H9 (cell line): ENCODE measurements around the gene CEP164. TPM values are rescaled to one million over a fixed set of nuclear protein-coding genes. Genes with fewer than 3 reads are reported as not detected.
A peak's percentile ranks its signal among the peaks of the same experiment; 100 is the strongest.

Experiments used
- DNase-seq: peaks from one replicate; pipeline ENCODE4 v3.0.0-alpha.2; 2017
- H2AFZ ChIP-seq: one replicate; pipeline ENCODE4 v1.6.1; 2013; ENCODE audit warnings: mild to moderate bottlenecking, low read length, control low read depth, moderate library complexity
- H2AK5ac ChIP-seq: 2 replicates; pipeline ENCODE4 v1.6.1; 2013; ENCODE audit warnings: low read length, control low read depth, mixed read lengths; ENCODE audit not compliant: insufficient read length
- H2BK120ac ChIP-seq: one replicate; pipeline ENCODE4 v1.6.1; 2013; ENCODE audit warnings: low read depth, mild to moderate bottlenecking, low read length, control low read depth, inconsistent platforms; ENCODE audit not compliant: poor library complexity, severe bottlenecking
- H2BK12ac ChIP-seq: 2 replicates; pipeline ENCODE4 v1.6.1; 2013; ENCODE audit warnings: low read length, control low read depth, mixed read lengths, low read depth; ENCODE audit not compliant: insufficient read length
- H2BK15ac ChIP-seq: 2 replicates; pipeline ENCODE4 v1.6.1; 2013; ENCODE audit warnings: low read depth, low read length, control low read depth
- H2BK20ac ChIP-seq: one replicate; pipeline ENCODE4 v1.6.1; 2013; ENCODE audit warnings: low read depth, mild to moderate bottlenecking, low read length, control low read depth, inconsistent platforms; ENCODE audit not compliant: poor library complexity, severe bottlenecking
- H2BK5ac ChIP-seq: 2 replicates; pipeline ENCODE4 v1.6.1; 2013; ENCODE audit warnings: low read length, control low read depth, mixed read lengths; ENCODE audit not compliant: insufficient read length
- H3K14ac ChIP-seq: 2 replicates; pipeline ENCODE4 v1.6.1; 2013; ENCODE audit warnings: low read length, control low read depth; ENCODE audit not compliant: insufficient read depth
- H3K18ac ChIP-seq: 2 replicates; pipeline ENCODE4 v1.6.1; 2013; ENCODE audit warnings: low read depth, mild to moderate bottlenecking, mixed read lengths, low read length, control low read depth; ENCODE audit not compliant: insufficient read length
- H3K23ac ChIP-seq: 2 replicates; pipeline ENCODE4 v1.6.1; 2013; ENCODE audit warnings: low read length, control low read depth, mixed read lengths, low read depth; ENCODE audit not compliant: insufficient read length
- H3K23me2 ChIP-seq: 2 replicates; pipeline ENCODE4 v1.6.1; 2013; ENCODE audit warnings: low read depth, mild to moderate bottlenecking, mixed read lengths, low read length, control low read depth; ENCODE audit not compliant: insufficient read length, poor library complexity, severe bottlenecking
- H3K27ac ChIP-seq: 2 replicates; pipeline ENCODE4 v1.5.1; 2013; ENCODE audit warnings: low read length, control low read depth, mixed read lengths, low read depth; ENCODE audit not compliant: insufficient read length
- H3K27me3 ChIP-seq: 2 replicates; pipeline ENCODE4 v1.6.1; 2013; ENCODE audit warnings: low read length, control low read depth, inconsistent platforms; ENCODE audit not compliant: insufficient read depth
- H3K4ac ChIP-seq: 2 replicates; pipeline ENCODE4 v1.6.1; 2013; ENCODE audit warnings: low read depth, mild to moderate bottlenecking, control low read depth, inconsistent platforms, low read length, moderate library complexity
- H3K4me1 ChIP-seq: 2 replicates; pipeline ENCODE4 v1.6.1; 2013; ENCODE audit warnings: low read length, control low read depth, inconsistent platforms; ENCODE audit not compliant: insufficient read depth
- H3K4me2 ChIP-seq: 2 replicates; pipeline ENCODE4 v1.6.1; 2013; ENCODE audit warnings: low read length, control low read depth, mixed read lengths; ENCODE audit not compliant: insufficient read length, insufficient read depth
- H3K56ac ChIP-seq: 2 replicates; pipeline ENCODE4 v1.6.1; 2013; ENCODE audit warnings: low read depth, mild to moderate bottlenecking, mixed read lengths, low read length, control low read depth; ENCODE audit not compliant: insufficient read length
- H3K79me1 ChIP-seq: 2 replicates; pipeline ENCODE4 v1.6.1; 2013; ENCODE audit warnings: low read depth, mild to moderate bottlenecking, moderate library complexity, low read length, control low read depth, inconsistent platforms; ENCODE audit not compliant: insufficient read depth, poor library complexity, severe bottlenecking
- H3K79me2 ChIP-seq: 2 replicates; pipeline ENCODE4 v1.6.1; 2013; ENCODE audit warnings: low read length, control low read depth, inconsistent platforms; ENCODE audit not compliant: insufficient read depth
- H3K9ac ChIP-seq: 2 replicates; pipeline ENCODE4 v1.6.1; 2013; ENCODE audit warnings: low read length, control low read depth, mixed read lengths; ENCODE audit not compliant: insufficient read length; ENCODE audit errors: extremely low read depth
- H3K9me3 ChIP-seq: one replicate; pipeline ENCODE4 v1.6.1; 2013; ENCODE audit warnings: low read depth, low read length, inconsistent platforms; ENCODE audit not compliant: control insufficient read depth
- H3T11ph ChIP-seq: one replicate; pipeline ENCODE4 v1.6.1; 2013; ENCODE audit warnings: mild to moderate bottlenecking, low read length, control low read depth, inconsistent platforms
- H4K20me1 ChIP-seq: one replicate; pipeline ENCODE4 v1.6.1; 2013; ENCODE audit not compliant: control insufficient read depth, insufficient read length, insufficient read depth
- H4K5ac ChIP-seq: 2 replicates; pipeline ENCODE4 v1.6.1; 2013; ENCODE audit warnings: low read depth, mild to moderate bottlenecking, mixed read lengths, low read length, control low read depth; ENCODE audit not compliant: insufficient read length
- H4K8ac ChIP-seq: replicated peaks from 2 replicates; pipeline ENCODE4 v1.6.1; 2013; ENCODE audit warnings: low read length, control low read depth, mixed read lengths, low read depth; ENCODE audit not compliant: insufficient read length
- H4K91ac ChIP-seq: 2 replicates; pipeline ENCODE4 v1.6.1; 2013; ENCODE audit warnings: low read depth, mild to moderate bottlenecking, moderate library complexity, mixed read lengths, low read length, control low read depth; ENCODE audit not compliant: insufficient read length
- H3K27ac Mint-ChIP-seq, 3 experiments: 2 replicates in 2 of 3; 3 replicates in 1 of 3; pipeline ENCODE4 v1.8.0; 2020 to 2021; ENCODE audit warnings: mixed read lengths in 3 of 3, mild to moderate bottlenecking in 1 of 3, moderate library complexity in 1 of 3
- H3K27me3 Mint-ChIP-seq: 2 replicates; pipeline ENCODE4 v1.8.0; 2021; ENCODE audit warnings: low read depth, mild to moderate bottlenecking, moderate library complexity, mixed read lengths
- H3K36me3 Mint-ChIP-seq, 3 experiments: 2 replicates in 2 of 3; 3 replicates in 1 of 3; pipeline ENCODE4 v1.8.0; 2020 to 2021; ENCODE audit warnings: low read depth in 3 of 3, mixed read lengths in 3 of 3; ENCODE audit not compliant: insufficient read depth in 1 of 3
- H3K4me1 Mint-ChIP-seq, 2 experiments: 2 replicates each; pipeline ENCODE4 v1.8.0; 2020; ENCODE audit warnings: mixed read lengths in 2 of 2
- H3K4me3 Mint-ChIP-seq, 2 experiments: 2 replicates in 1 of 2; 3 replicates in 1 of 2; pipeline ENCODE4 v1.8.0; 2020 to 2021; ENCODE audit warnings: mild to moderate bottlenecking in 2 of 2, mixed read lengths in 2 of 2, moderate library complexity in 1 of 2
- H3K9me3 Mint-ChIP-seq, 2 experiments: 2 replicates in 1 of 2; 3 replicates in 1 of 2; pipeline ENCODE4 v1.8.0; 2020; ENCODE audit warnings: mild to moderate bottlenecking in 2 of 2, mixed read lengths in 2 of 2, moderate library complexity in 1 of 2
- WGBS: extraction: QIAGEN DNeasy Blood & Tissue Kit; methylation state at CpG from one replicate; pipeline ENCODE4 v1.1.7; 2013; ENCODE audit warnings: missing lambda C conversion rate, low lambda C conversion rate, mixed read lengths; ENCODE audit not compliant: insufficient read length; ENCODE audit errors: extremely low coverage; 5-methylcytosine and 5-hydroxymethylcytosine counted together
- total RNA-seq: library from RNA; stranded (reverse); gene quantifications from 2 replicates; pipeline ENCODE4 v1.2.1, GENCODE V29; 2021
- TF ChIP-seq, protein P1 (sequence below): fragments of 200-600 bp; sonication (generic); conservative IDR thresholded peaks from 3 replicates; pipeline ENCODE4 v1.8.0; 2021; ENCODE audit warnings: antibody characterized with exemption, mild to moderate bottlenecking

CEP164 gene
- total RNA-seq, 1 experiment from 2014 or later = 24.9 TPM

DNA sequence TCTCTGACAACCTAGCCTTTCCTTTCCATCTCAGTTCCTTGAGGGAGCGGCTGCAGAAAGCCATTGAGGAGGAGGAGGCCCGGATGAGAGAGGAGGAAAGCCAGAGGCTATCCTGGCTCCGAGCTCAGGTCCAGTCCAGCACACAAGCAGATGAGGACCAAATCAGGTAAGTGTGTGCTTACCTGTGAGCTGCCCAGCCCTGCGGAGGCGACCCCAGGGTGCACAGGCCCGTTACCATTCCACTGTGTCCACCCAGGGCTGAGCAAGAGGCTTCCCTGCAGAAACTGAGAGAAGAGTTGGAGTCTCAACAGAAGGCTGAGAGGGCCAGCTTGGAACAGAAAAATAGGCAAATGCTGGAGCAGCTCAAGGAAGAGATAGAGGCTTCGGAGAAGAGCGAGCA is 63.1 kb downstream of the CEP164 start:
- no peaks in the 10 kb centered on the region for H3K27me3 Mint-ChIP-seq
- Histone ChIP-seq H3K9ac (no peak overlapping the region), H3K56ac (no peak overlapping the region), H3K23ac (no peak overlapping the region), H4K8ac (no peak overlapping the region), H2BK12ac (no peak overlapping the region), H3K4me1 (no peaks in the 10 kb centered on the region), H3K9me3 (no peaks in the 10 kb centered on the region), H3K4me2 (no peak overlapping the region), H3K23me2 (no peaks in the 10 kb centered on the region), H3K27me3 (no peaks in the 10 kb centered on the region), H3T11ph (no peak overlapping the region), H2BK5ac (no peak overlapping the region), H3K79me2 (no peaks in the 10 kb centered on the region), H3K14ac (no peak overlapping the region), H2AK5ac (no peak overlapping the region), H2BK20ac (no peak overlapping the region), H3K27ac (no peak overlapping the region), H4K5ac (no peak overlapping the region), H4K91ac (no peak overlapping the region), H3K18ac (no peak overlapping the region), H2AFZ (no peak overlapping the region), H2BK15ac (no peak overlapping the region), H3K4ac (no peak overlapping the region), H3K79me1 (no peaks in the 10 kb centered on the region), H2BK120ac (no peak overlapping the region), H4K20me1 (no peaks in the 10 kb centered on the region)
- WGBS = no CpG with 5 or more reads among the region's 8 CpGs
- peaks cover 15 to 52% (median 45%) of the 10 kb centered on the region in 3 experiments for H3K36me3 Mint-ChIP-seq
- no peaks in the 10 kb centered on the region for H3K4me1 Mint-ChIP-seq
- peak overlapping the region in 2 of 3 experiments; percentile 60 to 80; a peak in 2 of 7 replicates for H3K27ac Mint-ChIP-seq
- TF ChIP-seq, protein P1, sequence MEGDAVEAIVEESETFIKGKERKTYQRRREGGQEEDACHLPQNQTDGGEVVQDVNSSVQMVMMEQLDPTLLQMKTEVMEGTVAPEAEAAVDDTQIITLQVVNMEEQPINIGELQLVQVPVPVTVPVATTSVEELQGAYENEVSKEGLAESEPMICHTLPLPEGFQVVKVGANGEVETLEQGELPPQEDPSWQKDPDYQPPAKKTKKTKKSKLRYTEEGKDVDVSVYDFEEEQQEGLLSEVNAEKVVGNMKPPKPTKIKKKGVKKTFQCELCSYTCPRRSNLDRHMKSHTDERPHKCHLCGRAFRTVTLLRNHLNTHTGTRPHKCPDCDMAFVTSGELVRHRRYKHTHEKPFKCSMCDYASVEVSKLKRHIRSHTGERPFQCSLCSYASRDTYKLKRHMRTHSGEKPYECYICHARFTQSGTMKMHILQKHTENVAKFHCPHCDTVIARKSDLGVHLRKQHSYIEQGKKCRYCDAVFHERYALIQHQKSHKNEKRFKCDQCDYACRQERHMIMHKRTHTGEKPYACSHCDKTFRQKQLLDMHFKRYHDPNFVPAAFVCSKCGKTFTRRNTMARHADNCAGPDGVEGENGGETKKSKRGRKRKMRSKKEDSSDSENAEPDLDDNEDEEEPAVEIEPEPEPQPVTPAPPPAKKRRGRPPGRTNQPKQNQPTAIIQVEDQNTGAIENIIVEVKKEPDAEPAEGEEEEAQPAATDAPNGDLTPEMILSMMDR = no peak
- no peak for DNase-seq
- no peak overlapping the region for H3K4me3 Mint-ChIP-seq
- H3K9me3 Mint-ChIP-seq = no peaks in the 10 kb centered on the region
